Activated naive CD4-positive, alpha-beta T cell treated with anti-CD3 and anti-CD28 coated beads for 36 hours (primary cell): ENCODE measurements around the gene TTLL11. TPM values are rescaled to one million over a fixed set of nuclear protein-coding genes. Genes with fewer than 3 reads are reported as not detected.

ENCODE experiments used
- CTCF ChIA-PET: fragments of 350-600 bp; sonication (Branson Sonifier 250); formaldehyde crosslinking; loops from one replicate; lab custom pipeline; 2021; ENCODE audit warnings: antibody characterized with exemption; lab: Charles Lee
- DNase-seq: peaks from one replicate; pipeline ENCODE4 v3.0.0-alpha.2; 2020
- H3K27ac Mint-ChIP-seq: one replicate; pipeline ENCODE4 v1.8.0; 2021; ENCODE audit warnings: mild to moderate bottlenecking, mixed read lengths
- H3K27me3 Mint-ChIP-seq: one replicate; pipeline ENCODE4 v1.8.0; 2021; ENCODE audit warnings: low read depth, mixed read lengths
- H3K36me3 Mint-ChIP-seq: one replicate; pipeline ENCODE4 v1.8.0; 2021; ENCODE audit warnings: low read depth, mixed read lengths
- H3K4me1 Mint-ChIP-seq: one replicate; pipeline ENCODE4 v1.8.0; 2021; ENCODE audit warnings: low read depth, mixed read lengths
- H3K4me3 Mint-ChIP-seq: one replicate; pipeline ENCODE4 v1.8.0; 2021; ENCODE audit warnings: mild to moderate bottlenecking, moderate library complexity, mixed read lengths
- H3K9me3 Mint-ChIP-seq: one replicate; pipeline ENCODE4 v1.8.0; 2021; ENCODE audit warnings: mixed read lengths
- intact Hi-C: fragments of 100-400 bp; cut with micrococcal nuclease; formaldehyde crosslinking; loops from one replicate; pipeline ENCODE4 v1.15.1; 2023
- total RNA-seq, 2 experiments: library from RNA; stranded (reverse); gene quantifications; one replicate each; pipeline ENCODE4 v1.2.3, GENCODE V29; 2021

The TTLL11 gene
- total RNA-seq, 2 experiments from 2014 or later, result 0.84 to 0.86 TPM

DNA sequence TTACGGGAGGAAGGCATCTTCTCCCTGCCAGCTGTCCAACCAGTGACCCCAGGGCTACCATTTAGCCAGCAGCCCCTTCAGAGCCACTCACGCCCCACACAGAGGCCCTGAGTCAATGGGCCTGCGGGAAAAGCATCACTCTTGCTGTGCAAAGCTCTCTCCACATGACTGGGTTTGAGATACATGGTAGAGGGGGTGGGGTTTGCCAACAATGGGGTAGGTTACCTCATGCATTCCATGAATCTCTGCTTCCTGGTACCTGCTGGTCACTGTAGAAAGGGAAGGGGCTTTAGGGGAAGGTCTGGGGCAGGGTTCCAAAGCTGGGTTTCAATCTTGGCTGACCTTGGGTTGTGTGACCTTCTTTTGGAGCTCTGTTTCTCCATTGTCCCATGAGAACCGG is 22.9 kb upstream of the TTLL11 start:
- Mint-ChIP-seq H3K36me3 (no peaks in the 10 kb centered on the region), H3K4me3 (no peak overlapping the region), H3K27me3 (no peaks in the 10 kb centered on the region), H3K9me3 (peaks cover 3% of the 10 kb centered on the region), H3K27ac (no peak overlapping the region), H3K4me1 (no peaks in the 10 kb centered on the region)
- CTCF ChIA-PET, result interaction anchor here (1.0 to 5.0 kb wide), 3 partner anchors 9 to 18 kb away, joined by 4 to 29 read pairs (median 7); no protein-coding TSS in a partner anchor
- no peak for DNase-seq
- intact Hi-C loops, result no loop called here

DNA sequence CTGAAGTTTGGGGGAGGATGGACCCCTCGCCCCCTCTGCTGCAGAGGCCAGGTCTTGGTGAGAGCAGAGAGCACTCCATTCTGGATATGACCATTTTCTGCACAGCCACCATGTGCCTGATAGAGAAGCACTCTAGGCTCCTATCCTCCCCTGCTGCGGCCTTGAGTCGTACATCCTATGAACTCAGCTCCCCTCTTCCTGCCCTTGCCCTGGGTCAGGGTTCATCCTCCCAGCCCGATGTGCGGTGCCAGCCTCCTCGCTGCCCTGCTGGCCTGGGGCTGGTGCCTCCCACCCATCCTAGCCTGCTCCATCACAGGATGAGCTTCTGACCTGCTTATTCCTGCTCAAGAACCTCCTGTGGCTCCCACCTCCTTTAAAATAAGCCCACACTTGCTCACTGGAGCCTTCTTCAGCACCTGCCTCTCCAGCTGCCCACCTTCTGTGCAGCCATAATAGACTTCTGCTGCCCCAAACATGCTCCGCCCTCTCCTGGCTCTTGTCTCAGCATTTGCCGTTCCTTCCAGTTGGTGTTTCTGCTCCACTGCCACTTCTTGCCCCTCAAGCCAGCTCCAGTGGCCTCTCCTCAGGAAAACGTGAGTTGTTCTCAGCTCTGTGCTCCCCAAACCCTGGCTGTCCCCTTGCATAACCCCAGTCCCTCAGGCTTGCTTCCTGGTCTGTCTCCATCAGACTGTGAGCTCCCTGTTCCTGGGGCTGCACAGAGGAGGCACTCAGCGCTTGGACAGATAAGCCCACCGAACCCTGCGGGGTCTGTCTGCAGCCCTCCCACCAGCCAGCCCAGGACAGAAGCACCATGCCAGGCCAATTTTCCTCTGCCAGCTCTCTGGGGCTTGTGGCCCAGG is 22.3 kb upstream of the TTLL11 start:
- Mint-ChIP-seq H3K27me3 (no peaks in the 10 kb centered on the region), H3K36me3 (no peaks in the 10 kb centered on the region), H3K4me1 (no peaks in the 10 kb centered on the region), H3K27ac (no peak overlapping the region), H3K9me3 (peaks cover 3% of the 10 kb centered on the region), H3K4me3 (no peak overlapping the region)
- no peak for DNase-seq
- intact Hi-C loops, result no loop called here
- CTCF ChIA-PET, result interaction anchor here (1.1 to 5.0 kb wide), 2 partner anchors 11 to 17 kb away, joined by 4 to 29 read pairs; no protein-coding TSS in a partner anchor

DNA sequence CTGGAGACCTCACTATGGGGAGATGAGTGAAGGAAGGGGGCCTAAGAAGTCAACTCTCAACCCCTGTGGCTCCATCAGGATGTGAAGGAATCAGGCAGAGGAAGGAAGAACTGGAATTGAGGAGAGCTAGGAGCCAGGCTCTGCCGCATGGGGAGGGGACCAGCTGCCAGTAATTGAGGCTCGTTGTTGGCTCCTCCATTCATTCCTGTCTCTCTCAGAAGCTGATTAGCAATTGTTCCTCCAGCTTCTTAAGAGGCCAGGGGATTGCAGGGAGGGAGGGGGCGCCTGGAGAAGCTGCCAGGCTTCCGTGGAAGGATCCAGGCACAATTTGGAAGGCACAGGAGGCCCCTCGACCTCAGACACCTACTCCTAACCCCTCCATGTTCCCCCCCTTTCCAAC is 20.5 kb upstream of the TTLL11 start:
- Mint-ChIP-seq H3K27me3 (no peaks in the 10 kb centered on the region), H3K36me3 (no peaks in the 10 kb centered on the region), H3K9me3 (peaks cover 3% of the 10 kb centered on the region), H3K27ac (no peak overlapping the region), H3K4me3 (no peak overlapping the region), H3K4me1 (no peaks in the 10 kb centered on the region)
- intact Hi-C loops, result no loop called here
- CTCF ChIA-PET, result interaction anchor here (3.1 kb wide), 1 partner anchor 11 kb away, joined by 22 read pairs; no protein-coding TSS in a partner anchor
- DNase-seq, result no peak

GRCh38 chr9:122112238-122112637 is 19.1 kb upstream of the TTLL11 start:
- H3K4me3 Mint-ChIP-seq, result no peak overlapping the region
- H3K36me3 Mint-ChIP-seq, result no peaks in the 10 kb centered on the region
- CTCF ChIA-PET, result interaction anchor here (3.1 kb wide), 1 partner anchor 12 kb away, joined by 22 read pairs; no protein-coding TSS in a partner anchor
- H3K27ac Mint-ChIP-seq, result no peak overlapping the region
- H3K27me3 Mint-ChIP-seq, result no peaks in the 10 kb centered on the region
- peaks cover 2% of the 10 kb centered on the region for H3K9me3 Mint-ChIP-seq
- DNase-seq, result no peak
- intact Hi-C loops, result no loop called here
- no peaks in the 10 kb centered on the region for H3K4me1 Mint-ChIP-seq

GRCh38 chr9:122111413-122112085 is 18.4 kb upstream of the TTLL11 start:
- intact Hi-C loops, result no loop called here
- H3K4me3 Mint-ChIP-seq, result no peak overlapping the region
- no peaks in the 10 kb centered on the region for H3K27me3 Mint-ChIP-seq
- H3K27ac Mint-ChIP-seq, result no peak overlapping the region
- no peak for DNase-seq
- no peaks in the 10 kb centered on the region for H3K36me3 Mint-ChIP-seq
- H3K9me3 Mint-ChIP-seq, result no peaks in the 10 kb centered on the region
- CTCF ChIA-PET, result interaction anchor here (3.1 kb wide), 1 partner anchor 13 kb away, joined by 22 read pairs; no protein-coding TSS in a partner anchor
- H3K4me1 Mint-ChIP-seq, result no peaks in the 10 kb centered on the region

DNA sequence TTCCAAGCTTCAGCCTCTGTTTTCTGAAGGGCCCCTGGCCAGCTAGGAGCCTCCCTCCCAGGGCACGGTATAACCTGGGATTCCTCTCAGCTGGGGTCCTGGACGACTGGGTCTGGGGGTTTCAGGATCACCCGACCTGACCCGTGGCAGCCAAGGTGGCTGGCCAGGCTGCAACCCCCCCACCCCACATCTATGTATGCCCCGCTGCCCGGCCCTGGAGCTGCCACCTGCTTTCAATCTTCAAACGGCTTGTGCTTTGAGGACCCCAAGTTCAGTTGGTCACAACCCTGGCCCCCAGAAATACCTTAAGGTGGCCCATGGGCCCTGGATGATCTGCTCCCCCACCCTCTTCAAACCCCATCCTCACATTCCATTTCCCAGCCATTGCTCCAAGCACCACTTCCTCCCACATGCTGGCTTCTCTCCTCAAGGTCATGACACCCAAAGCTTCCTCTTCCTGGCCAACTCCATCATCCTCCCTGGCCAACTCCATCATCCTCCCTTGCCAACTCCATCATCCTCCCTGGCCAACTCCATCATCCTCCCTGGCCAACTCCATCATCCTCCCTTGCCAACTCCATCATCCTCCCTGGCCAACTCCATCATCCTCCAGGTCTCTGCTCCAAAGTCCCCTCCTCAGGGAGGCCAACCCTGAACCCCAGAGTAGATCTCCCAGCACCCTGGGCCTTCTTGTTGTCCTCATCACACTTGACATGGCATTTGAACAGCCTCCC is 17.2 kb upstream of the TTLL11 start:
- H3K36me3 Mint-ChIP-seq, result no peaks in the 10 kb centered on the region
- DNase-seq, result no peak

GRCh38 chr9:122109035-122109813 is 16.1 kb upstream of the TTLL11 start:
- no peak for DNase-seq
- CTCF ChIA-PET, result interaction anchor here (1.3 kb wide), 1 partner anchor 11 kb away, joined by 4 read pairs; no protein-coding TSS in a partner anchor
- Mint-ChIP-seq H3K27ac (no peak overlapping the region), H3K36me3 (no peaks in the 10 kb centered on the region), H3K4me3 (no peak overlapping the region), H3K4me1 (no peaks in the 10 kb centered on the region), H3K27me3 (no peaks in the 10 kb centered on the region), H3K9me3 (peaks cover 2% of the 10 kb centered on the region)
- intact Hi-C loops, result no loop called here

More for the DNA sequence above, 17.2 kb upstream of the TTLL11 start:
- Mint-ChIP-seq H3K27ac (no peak overlapping the region), H3K27me3 (no peaks in the 10 kb centered on the region), H3K4me3 (no peak overlapping the region), H3K9me3 (no peaks in the 10 kb centered on the region), H3K4me1 (no peaks in the 10 kb centered on the region)
- CTCF ChIA-PET, result interaction anchor here (0.5 to 1.3 kb wide), 3 partner anchors 12 to 814 kb away, joined by 3 to 4 read pairs (median 3); no protein-coding TSS in a partner anchor
- intact Hi-C loops, result no loop called here

DNA sequence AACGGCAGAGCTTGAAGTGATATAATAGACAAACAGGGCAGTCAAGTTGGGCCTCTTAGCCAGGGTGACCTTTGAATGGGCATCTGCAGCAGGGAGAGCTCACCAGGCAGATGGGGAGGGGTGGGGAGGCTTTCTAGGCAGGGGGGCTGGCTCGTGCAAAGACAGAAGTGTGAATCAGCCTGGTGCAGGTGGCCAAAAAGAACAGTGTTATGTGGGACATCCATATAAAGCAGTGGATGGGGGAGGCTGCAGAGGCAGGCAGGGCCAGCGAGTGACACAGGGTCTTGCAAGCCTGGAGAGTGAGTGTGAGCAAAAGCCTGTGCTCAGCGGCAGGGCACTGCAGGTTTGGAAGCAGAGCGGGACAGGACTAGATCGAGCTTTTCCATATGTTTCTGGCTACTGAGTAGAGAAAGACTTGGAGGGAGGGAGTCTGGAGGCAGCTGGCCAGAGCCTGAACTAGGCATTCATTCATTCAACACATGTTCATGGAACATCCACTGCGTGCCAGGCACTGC is 14.2 kb upstream of the TTLL11 start:
- Mint-ChIP-seq H3K27ac (no peak overlapping the region), H3K27me3 (no peaks in the 10 kb centered on the region), H3K4me3 (no peak overlapping the region), H3K36me3 (no peaks in the 10 kb centered on the region), H3K4me1 (no peaks in the 10 kb centered on the region), H3K9me3 (peaks cover 9% of the 10 kb centered on the region)
- DNase-seq, result no peak
- CTCF ChIA-PET, result interaction anchor here (0.6 to 1.9 kb wide), 7 partner anchors 8 to 200 kb away, joined by 3 to 7 read pairs (median 4); partner anchors contain the start of genes MRRF and RBM18
- intact Hi-C loops, result no loop called here

- Mint-ChIP-seq H3K27ac (no peak overlapping the region), H3K36me3 (no peaks in the 10 kb centered on the region), H3K4me1 (no peaks in the 10 kb centered on the region), H3K4me3 (no peak overlapping the region), H3K9me3 (peaks cover 9% of the 10 kb centered on the region), H3K27me3 (no peaks in the 10 kb centered on the region)
- intact Hi-C loops, result no loop called here
- CTCF ChIA-PET, result interaction anchor here (0.6 to 1.9 kb wide), 3 partner anchors 11 to 16 kb away, joined by 3 to 7 read pairs (median 4); no protein-coding TSS in a partner anchor
- DNase-seq, result no peak
These were observed 13.5 kb upstream of the TTLL11 start for GRCh38 chr9:122106576-122106975.

- Mint-ChIP-seq H3K27me3 (peaks cover 2% of the 10 kb centered on the region), H3K4me1 (peaks cover 6% of the 10 kb centered on the region), H3K36me3 (no peaks in the 10 kb centered on the region), H3K4me3 (no peak overlapping the region), H3K27ac (no peak overlapping the region), H3K9me3 (peaks cover 9% of the 10 kb centered on the region)
- DNase-seq, result no peak
- intact Hi-C loops, result no loop called here
- CTCF ChIA-PET, result no interaction called here
These were observed 10.9 kb upstream of the TTLL11 start for GRCh38 chr9:122103985-122104384.

GRCh38 chr9:122102156-122102555 is 9.0 kb upstream of the TTLL11 start:
- no peaks in the 10 kb centered on the region for H3K36me3 Mint-ChIP-seq
- no peak for DNase-seq
- peaks cover 6% of the 10 kb centered on the region for H3K4me1 Mint-ChIP-seq
- H3K4me3 Mint-ChIP-seq, result no peak overlapping the region
- intact Hi-C loops, result no loop called here
- H3K27ac Mint-ChIP-seq, result no peak overlapping the region
- peaks cover 2% of the 10 kb centered on the region for H3K27me3 Mint-ChIP-seq
- peaks cover 9% of the 10 kb centered on the region for H3K9me3 Mint-ChIP-seq
- CTCF ChIA-PET, result interaction anchor here (2.0 to 2.5 kb wide), 3 partner anchors 20 to 249 kb away, joined by 10 to 21 read pairs (median 13); no protein-coding TSS in a partner anchor
